ENCODE measurements around the gene MKX.

MKX gene

DNA sequence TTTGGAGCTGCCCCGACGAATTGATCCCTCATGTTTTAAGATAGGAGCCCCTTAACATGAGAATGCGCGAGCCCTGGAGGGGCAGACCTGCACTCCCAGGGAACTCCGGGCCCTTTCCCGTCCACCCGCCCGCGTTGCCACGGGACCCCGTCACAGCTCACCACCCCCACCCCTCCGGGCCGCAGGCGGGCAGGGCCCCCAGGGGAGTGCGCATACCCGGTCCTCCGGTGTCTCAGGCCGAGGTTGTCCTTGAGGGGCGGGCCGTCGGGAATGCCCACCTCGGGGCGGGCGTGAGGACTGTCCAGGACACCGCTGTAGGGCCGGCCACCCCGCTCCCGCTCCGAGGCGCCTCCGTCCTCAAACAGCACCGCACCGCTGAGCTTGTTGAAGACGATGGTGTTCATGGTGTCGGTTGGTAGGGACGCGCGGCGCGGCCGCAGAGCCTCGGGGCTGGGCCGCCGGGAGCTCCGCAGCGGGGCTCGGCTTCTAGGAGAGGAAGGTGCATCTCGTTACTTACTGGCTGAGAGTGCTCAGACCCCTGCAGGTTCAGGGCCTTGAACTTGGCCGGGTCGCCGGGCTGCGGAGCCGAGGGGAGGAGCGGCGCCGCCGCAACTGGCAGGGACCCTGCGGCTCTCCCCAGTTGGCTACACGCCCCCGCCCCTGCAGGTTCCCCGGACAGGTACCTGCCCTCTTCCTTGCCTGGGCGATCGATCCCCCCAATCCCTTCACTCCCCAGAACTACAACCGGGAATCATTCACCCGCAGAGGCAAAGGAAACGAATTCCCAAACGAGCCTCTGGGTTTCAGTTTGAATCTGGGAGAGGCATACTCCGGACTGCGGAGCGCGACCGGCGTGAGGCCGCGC, 2.4 kb downstream of the MKX start:
- no peak for TF ChIP-seq CTCF (conservative IDR thresholded peaks at IDR 0.05; ENCODE audit: control insufficient read depth, insufficient read depth, low read depth, low read length)
- DNase-seq (ENCODE audit: low read depth): no peak
- H3K4me3 ChIP-seq (ENCODE audit: control insufficient read depth, low read depth, low read length): peak overlapping the region; percentile 35

DNA sequence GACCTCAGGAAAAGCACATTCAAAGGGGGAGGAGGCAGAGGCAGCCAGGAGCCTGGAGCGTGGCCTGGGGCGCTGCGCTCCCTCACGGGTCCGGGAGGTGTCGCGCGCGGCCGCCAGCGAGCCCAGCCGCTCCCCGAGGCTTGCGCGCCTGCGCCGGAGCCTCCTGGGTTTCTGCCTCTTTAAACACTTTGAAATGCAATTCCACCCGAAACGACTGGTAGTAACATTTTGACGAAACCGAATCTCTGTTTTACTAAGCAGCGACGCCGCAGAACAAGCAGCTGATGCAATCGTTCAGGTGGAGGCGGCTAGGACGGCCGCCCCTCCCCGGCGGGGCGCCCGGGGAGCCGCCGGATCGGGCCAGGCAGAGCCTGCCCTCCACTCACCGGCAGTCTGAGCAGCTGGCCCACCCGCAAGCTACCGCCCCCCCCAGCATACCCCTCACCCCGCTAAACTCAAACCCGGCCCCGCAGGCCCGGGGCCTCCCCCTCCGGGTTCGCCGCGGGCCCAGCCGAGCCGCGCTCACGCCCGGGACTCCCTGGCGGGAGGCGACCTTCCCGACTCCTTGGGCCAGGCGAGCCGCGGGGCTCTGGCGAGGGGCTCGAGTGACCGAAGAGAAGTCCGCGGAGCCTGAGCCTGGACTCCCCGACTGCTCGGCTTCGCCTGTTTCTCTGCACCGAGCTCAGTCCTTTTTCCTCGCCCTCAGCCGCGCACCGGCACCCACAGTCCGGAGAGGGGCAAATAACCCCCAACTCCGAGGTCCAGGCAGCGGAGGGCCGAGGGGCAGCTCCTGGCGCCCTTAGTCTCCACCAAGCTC, 3.2 kb downstream of the MKX start:
- TF ChIP-seq CTCF (conservative IDR thresholded peaks at IDR 0.05; ENCODE audit: control insufficient read depth, insufficient read depth, low read depth, low read length): peak; percentile 38
- peak overlapping the region; percentile 35 for H3K4me3 ChIP-seq (ENCODE audit: control insufficient read depth, low read depth, low read length)
- DNase-seq (ENCODE audit: low read depth): peak; percentile 82

DNA sequence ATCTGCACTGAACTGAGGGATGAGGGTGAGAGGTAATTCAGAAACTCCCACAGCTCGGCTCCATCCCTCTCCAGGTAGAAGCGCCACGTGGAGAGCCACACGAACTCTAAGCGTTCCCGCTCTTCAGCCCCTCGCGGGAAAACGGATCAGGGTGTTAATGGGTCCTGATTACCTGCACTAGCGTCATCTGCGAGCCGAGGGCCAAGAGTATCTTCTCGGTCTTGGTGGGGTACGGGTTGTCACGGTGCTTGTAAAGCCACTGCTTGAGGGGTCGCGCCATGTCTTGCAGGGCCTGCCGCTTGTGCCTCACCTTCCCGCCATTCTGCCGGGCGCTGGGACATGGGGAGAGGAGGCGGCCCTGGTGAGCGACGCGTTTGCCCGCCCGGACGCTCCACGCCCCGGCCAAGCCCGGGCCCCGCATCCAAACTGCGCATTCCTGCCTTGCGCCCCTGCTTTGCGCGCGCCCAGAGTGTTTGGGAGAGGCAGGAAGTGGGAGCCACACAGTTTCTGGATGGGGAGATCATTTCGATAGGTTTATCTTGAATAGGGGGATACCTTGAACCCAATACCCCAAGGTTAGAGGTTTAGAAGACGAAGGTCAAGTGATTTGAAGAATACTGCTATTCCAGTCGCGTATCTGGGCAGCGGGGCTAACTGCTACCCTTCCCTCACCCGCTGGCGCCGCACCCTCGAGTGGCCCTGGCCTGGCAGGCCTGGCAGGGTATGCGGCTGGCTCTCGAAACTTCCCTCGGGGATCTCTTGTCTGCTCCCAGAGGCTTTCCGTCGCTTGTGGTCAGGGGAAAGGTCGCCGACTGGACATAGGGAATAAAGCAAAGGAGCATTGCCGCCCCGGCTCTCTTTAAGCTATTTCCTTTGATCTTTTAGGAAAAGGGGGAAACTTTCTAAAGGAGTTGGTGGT, 4.2 kb downstream of the MKX start:
- no peak for TF ChIP-seq CTCF (conservative IDR thresholded peaks at IDR 0.05; ENCODE audit: control insufficient read depth, insufficient read depth, low read depth, low read length)
- no peak for DNase-seq (ENCODE audit: low read depth)
- H3K4me3 ChIP-seq (ENCODE audit: control insufficient read depth, low read depth, low read length): peak overlapping the region; percentile 9

- no peak overlapping the region for H3K4me3 ChIP-seq (ENCODE audit: control insufficient read depth, low read depth, low read length)
- no peak for DNase-seq (ENCODE audit: low read depth)
- no peak for TF ChIP-seq CTCF (conservative IDR thresholded peaks at IDR 0.05; ENCODE audit: control insufficient read depth, insufficient read depth, low read depth, low read length)
These were observed 9.2 kb downstream of the MKX start for GRCh38 chr10:27736396-27736795.

GRCh38 chr10:27730041-27730440, 15.6 kb downstream of the MKX start:
- no peak for DNase-seq (ENCODE audit: low read depth)
- no peak for TF ChIP-seq CTCF (conservative IDR thresholded peaks at IDR 0.05; ENCODE audit: control insufficient read depth, insufficient read depth, low read depth, low read length)
- H3K4me3 ChIP-seq (ENCODE audit: control insufficient read depth, low read depth, low read length): no peak overlapping the region

GRCh38 chr10:27728338-27728737, 17.3 kb downstream of the MKX start:
- DNase-seq (ENCODE audit: low read depth): no peak
- no peak for TF ChIP-seq CTCF (conservative IDR thresholded peaks at IDR 0.05; ENCODE audit: control insufficient read depth, insufficient read depth, low read depth, low read length)
- H3K4me3 ChIP-seq (ENCODE audit: control insufficient read depth, low read depth, low read length): no peak overlapping the region

Measured in fibroblast of mammary gland (primary cell).